HL-60 (cell line): ENCODE measurements around the gene SYT13.

ENCODE experiments used
- DNase-seq, 2 experiments: peaks; one replicate each; pipeline ENCODE4 v3.0.0-alpha.2; 2010 to 2020; ENCODE audit warnings: low read depth in 1 of 2, low spot score in 1 of 2
- H3K27ac ChIP-seq: fragments of 250-450 bp; sonication (Bioruptor Pico); replicated peaks from 2 replicates; pipeline ENCODE4 v1.5.1; 2020; ENCODE audit warnings: mild to moderate bottlenecking, moderate library complexity
- H3K27me3 ChIP-seq: fragments of 250-450 bp; sonication (Bioruptor Pico); 2 replicates; pipeline ENCODE4 v1.5.1; 2021; ENCODE audit warnings: mild to moderate bottlenecking, moderate library complexity; ENCODE audit not compliant: insufficient read depth, poor library complexity, severe bottlenecking
- H3K4me3 ChIP-seq: replicated peaks from 2 replicates; pipeline ENCODE4 v1.5.1; 2011; ENCODE audit warnings: mild to moderate bottlenecking, control low read depth, low read length; ENCODE audit not compliant: insufficient read depth
- GABPA ChIP-seq: IDR thresholded peaks from 2 replicates; pipeline ENCODE4 v1.6.1; 2012; ENCODE audit warnings: low read depth
- POLR2AphosphoS5 ChIP-seq: IDR thresholded peaks from 2 replicates; pipeline ENCODE4 v1.6.1; 2012; ENCODE audit warnings: low read depth
- SPI1 ChIP-seq: IDR thresholded peaks from 2 replicates; pipeline ENCODE4 v1.6.1; 2012; ENCODE audit warnings: low read depth, mild to moderate bottlenecking, borderline replicate concordance
- TF ChIP-seq, protein P1 (sequence below): IDR thresholded peaks from 2 replicates; pipeline ENCODE4 v1.6.1; 2012; ENCODE audit warnings: low read depth; ENCODE audit not compliant: insufficient replicate concordance
- TF ChIP-seq, protein P2 (sequence below): IDR thresholded peaks from one replicate; pipeline ENCODE4 v1.5.1; 2011; ENCODE audit warnings: low read length, control low read depth, inconsistent platforms; ENCODE audit not compliant: insufficient read depth

SYT13 gene

DNA sequence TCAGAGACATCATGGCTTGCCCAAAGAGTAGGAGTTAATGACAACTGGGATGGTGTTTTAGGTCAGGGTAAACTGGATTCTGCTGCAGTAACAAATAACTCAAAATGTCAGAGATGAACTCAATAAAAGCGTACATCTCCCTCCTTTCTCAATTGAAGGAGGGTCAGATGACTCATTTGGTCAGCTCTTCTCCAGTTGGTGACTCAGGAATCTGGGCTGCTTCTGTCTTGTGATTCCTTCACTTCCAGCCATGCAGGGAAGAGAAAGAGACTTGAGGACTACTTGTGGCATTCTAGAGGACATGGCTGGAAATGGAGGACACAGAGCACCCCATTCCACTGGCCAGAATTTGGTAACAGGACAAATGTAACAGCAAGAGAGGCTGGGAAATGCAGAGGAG, 3.2 kb upstream of the SYT13 start:
- TF ChIP-seq, protein P1, sequence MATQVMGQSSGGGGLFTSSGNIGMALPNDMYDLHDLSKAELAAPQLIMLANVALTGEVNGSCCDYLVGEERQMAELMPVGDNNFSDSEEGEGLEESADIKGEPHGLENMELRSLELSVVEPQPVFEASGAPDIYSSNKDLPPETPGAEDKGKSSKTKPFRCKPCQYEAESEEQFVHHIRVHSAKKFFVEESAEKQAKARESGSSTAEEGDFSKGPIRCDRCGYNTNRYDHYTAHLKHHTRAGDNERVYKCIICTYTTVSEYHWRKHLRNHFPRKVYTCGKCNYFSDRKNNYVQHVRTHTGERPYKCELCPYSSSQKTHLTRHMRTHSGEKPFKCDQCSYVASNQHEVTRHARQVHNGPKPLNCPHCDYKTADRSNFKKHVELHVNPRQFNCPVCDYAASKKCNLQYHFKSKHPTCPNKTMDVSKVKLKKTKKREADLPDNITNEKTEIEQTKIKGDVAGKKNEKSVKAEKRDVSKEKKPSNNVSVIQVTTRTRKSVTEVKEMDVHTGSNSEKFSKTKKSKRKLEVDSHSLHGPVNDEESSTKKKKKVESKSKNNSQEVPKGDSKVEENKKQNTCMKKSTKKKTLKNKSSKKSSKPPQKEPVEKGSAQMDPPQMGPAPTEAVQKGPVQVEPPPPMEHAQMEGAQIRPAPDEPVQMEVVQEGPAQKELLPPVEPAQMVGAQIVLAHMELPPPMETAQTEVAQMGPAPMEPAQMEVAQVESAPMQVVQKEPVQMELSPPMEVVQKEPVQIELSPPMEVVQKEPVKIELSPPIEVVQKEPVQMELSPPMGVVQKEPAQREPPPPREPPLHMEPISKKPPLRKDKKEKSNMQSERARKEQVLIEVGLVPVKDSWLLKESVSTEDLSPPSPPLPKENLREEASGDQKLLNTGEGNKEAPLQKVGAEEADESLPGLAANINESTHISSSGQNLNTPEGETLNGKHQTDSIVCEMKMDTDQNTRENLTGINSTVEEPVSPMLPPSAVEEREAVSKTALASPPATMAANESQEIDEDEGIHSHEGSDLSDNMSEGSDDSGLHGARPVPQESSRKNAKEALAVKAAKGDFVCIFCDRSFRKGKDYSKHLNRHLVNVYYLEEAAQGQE, result no peak
- no peak for TF ChIP-seq GABPA
- TF ChIP-seq, protein P2, sequence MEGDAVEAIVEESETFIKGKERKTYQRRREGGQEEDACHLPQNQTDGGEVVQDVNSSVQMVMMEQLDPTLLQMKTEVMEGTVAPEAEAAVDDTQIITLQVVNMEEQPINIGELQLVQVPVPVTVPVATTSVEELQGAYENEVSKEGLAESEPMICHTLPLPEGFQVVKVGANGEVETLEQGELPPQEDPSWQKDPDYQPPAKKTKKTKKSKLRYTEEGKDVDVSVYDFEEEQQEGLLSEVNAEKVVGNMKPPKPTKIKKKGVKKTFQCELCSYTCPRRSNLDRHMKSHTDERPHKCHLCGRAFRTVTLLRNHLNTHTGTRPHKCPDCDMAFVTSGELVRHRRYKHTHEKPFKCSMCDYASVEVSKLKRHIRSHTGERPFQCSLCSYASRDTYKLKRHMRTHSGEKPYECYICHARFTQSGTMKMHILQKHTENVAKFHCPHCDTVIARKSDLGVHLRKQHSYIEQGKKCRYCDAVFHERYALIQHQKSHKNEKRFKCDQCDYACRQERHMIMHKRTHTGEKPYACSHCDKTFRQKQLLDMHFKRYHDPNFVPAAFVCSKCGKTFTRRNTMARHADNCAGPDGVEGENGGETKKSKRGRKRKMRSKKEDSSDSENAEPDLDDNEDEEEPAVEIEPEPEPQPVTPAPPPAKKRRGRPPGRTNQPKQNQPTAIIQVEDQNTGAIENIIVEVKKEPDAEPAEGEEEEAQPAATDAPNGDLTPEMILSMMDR, result no peak
- no peak for TF ChIP-seq POLR2AphosphoS5
- TF ChIP-seq SPI1, result no peak
- H3K4me3 ChIP-seq, result no peak overlapping the region
- no peak overlapping the region for H3K27ac ChIP-seq
- peaks cover 38% of the 10 kb centered on the region for H3K27me3 ChIP-seq
- no peak for DNase-seq

DNA sequence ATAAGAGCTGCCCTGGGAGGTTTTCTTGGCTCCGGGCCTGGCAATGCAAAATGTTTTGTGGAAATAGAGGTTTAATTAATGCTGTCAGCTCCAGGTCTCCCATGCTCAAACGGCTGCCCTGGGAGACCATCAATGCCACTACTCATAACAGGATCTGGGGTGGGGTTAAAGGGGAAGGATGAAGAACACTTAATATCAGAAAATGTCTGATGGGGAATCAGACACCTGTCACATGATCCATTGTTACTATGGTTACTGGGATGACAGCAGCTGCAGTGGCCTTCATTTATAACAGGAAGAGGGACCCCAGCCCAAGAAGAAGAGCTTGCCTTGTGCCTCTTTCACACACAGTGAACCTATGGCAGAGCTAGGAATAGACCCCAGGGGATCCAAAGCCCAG, 2.2 kb upstream of the SYT13 start:
- H3K27me3 ChIP-seq, result peaks cover 41% of the 10 kb centered on the region
- no peak overlapping the region for H3K4me3 ChIP-seq
- DNase-seq, result no peak
- TF ChIP-seq GABPA, result no peak
- TF ChIP-seq SPI1, result no peak
- TF ChIP-seq POLR2AphosphoS5, result no peak
- TF ChIP-seq, protein P1, result no peak
- TF ChIP-seq, protein P2, result no peak
- no peak overlapping the region for H3K27ac ChIP-seq

DNA sequence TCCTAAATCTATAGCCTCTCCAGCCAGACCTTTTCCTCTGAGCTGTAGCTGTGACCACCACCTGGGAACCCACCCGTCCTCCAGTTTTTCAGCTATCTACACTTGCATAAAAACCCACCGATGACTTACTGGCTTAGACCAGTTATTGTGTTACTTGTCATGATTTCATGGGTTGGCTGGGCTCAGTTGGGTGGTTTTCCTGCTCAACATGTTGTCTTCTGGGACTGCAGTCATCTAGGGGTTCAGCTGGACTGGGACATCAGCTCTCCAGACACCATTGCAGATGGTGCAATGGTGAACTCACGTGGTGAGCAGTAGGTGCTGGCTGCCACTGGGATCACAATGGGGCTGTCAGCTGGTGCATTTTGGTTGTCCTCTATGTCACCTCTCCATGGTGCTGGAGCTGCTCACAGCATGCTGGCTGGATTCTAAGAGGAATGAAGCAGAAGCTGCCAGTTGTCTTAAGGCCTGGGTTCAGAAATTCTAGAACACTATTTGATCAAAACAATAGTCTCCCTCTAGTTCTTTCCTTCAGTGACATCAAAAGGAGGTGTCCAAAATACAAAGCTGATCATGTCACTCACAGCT, 1.3 kb upstream of the SYT13 start:
- H3K27me3 ChIP-seq, result peaks cover 41% of the 10 kb centered on the region

More for the DNA sequence above, 1.3 kb upstream of the SYT13 start:
- Histone ChIP-seq H3K27ac (no peak overlapping the region), H3K4me3 (no peak overlapping the region)
- TF ChIP-seq, protein P1, result peak; percentile 75
- no peak for TF ChIP-seq SPI1
- DNase-seq, result no peak
